ENCODE measurements around the gene KRTAP12-3.

GRCh38 chr21:44701541-44701940, 43.8 kb downstream of the KRTAP12-3 start:
- TF ChIP-seq EZH2phosphoT487 (IDR thresholded peaks at IDR 0.05; ENCODE audit: insufficient read depth, low read depth) (no peak), EZH2 (IDR thresholded peaks at IDR 0.05; ENCODE audit: insufficient read depth, poor library complexity, severe bottlenecking) (no peak)
